HCT116 (cell line): ENCODE results near the gene SNTB2. TPM values are rescaled to one million over a fixed set of nuclear protein-coding genes. Genes with fewer than 3 reads are reported as not detected.

Experiments
- ATAC-seq: fragments of 200-7000 bp; cut with Tn5 transposase; 2 replicates; pipeline ENCODE4 v1.9.1; 2020; ENCODE audit warnings: mild to moderate bottlenecking, moderate library complexity
- BruUV-seq: library from RNA; stranded (reverse); fragments of 400-500 nt; replicated peaks from 2 replicates; lab custom pipeline; 2021; lab: Mats Ljungman, UMichigan
- CTCF ChIA-PET: fragments of 300-600 bp; sonication (Branson Sonifier 250); formaldehyde crosslinking; loops from one replicate; lab custom pipeline; 2021; ENCODE audit warnings: antibody characterized with exemption; lab: Charles Lee
- POLR2A ChIA-PET: fragments of 300-600, 350-600 bp; sonication (Branson Sonifier 250); formaldehyde crosslinking; loops from one replicate; lab custom pipeline; 2021; ENCODE audit warnings: antibody characterized with exemption; lab: Charles Lee
- RAD21 ChIA-PET, 2 experiments: fragments of 300-600 bp; sonication (Branson Sonifier 250); formaldehyde crosslinking; loops; one replicate each; lab custom pipeline; 2023; ENCODE audit warnings: low total read pairs in 2 of 2; ENCODE audit not compliant: uncharacterized antibody in 2 of 2, unreplicated experiment in 2 of 2, low non-redundant PET in 1 of 2; lab: Charles Lee
- DNase-seq: peaks from one replicate; pipeline ENCODE4 v3.0.0-alpha.2; 2010; ENCODE audit warnings: low read depth, low spot score
- H2AFZ ChIP-seq: fragments of 200-600 bp; shearing (Covaris generic), sonication (generic); 2 replicates; pipeline ENCODE4 v1.6.1; 2017; ENCODE audit warnings: low read depth, mixed run types, mixed read lengths, antibody characterized with exemption, low read length; ENCODE audit not compliant: poor library complexity, severe bottlenecking
- H3K27ac ChIP-seq: 2 replicates; pipeline ENCODE4 v1.5.1; 2012; ENCODE audit warnings: low read depth, low read length
- H3K27me3 ChIP-seq: fragments of 200-600 bp; sonication (generic); 2 replicates; pipeline ENCODE4 v1.6.1; 2016; ENCODE audit warnings: mixed run types, low read length, mixed read lengths; ENCODE audit not compliant: insufficient read depth
- H3K36me3 ChIP-seq, 2 experiments: fragments of 200-500 bp in 1 of 2; fragments of 200-600 bp in 1 of 2; sonication (Bioruptor generic) in 1 of 2; sonication (generic) in 1 of 2; 2 replicates each; pipeline versions ENCODE4 v1.5.1 to v1.6.1; 2014 to 2016; ENCODE audit warnings: low read length in 2 of 2, inconsistent platforms in 1 of 2, mixed read lengths in 1 of 2, mixed run types in 1 of 2; ENCODE audit not compliant: insufficient read depth in 2 of 2, control insufficient read depth in 1 of 2
- H3K4me1 ChIP-seq, 2 experiments: fragments of 200-600 bp in 1 of 2; sonication (generic) in 1 of 2; 2 replicates each; pipeline versions ENCODE4 v1.5.1 to v1.6.1; 2012 to 2017; ENCODE audit warnings: low read length in 2 of 2, inconsistent platforms in 1 of 2, mild to moderate bottlenecking in 1 of 2, mixed read lengths in 1 of 2, mixed run types in 1 of 2, moderate library complexity in 1 of 2; ENCODE audit not compliant: insufficient read depth in 2 of 2, control insufficient read depth in 1 of 2
- H3K4me2 ChIP-seq: fragments of 200-600 bp; sonication (generic); 2 replicates; pipeline ENCODE4 v1.6.1; 2017; ENCODE audit warnings: mixed run types, low read length, mixed read lengths
- H3K4me3 ChIP-seq, 2 experiments: fragments of 200-600 bp in 1 of 2; sonication (generic) in 1 of 2; replicated peaks in 1 of 2; 2 replicates each; pipeline ENCODE4 v1.5.1; 2011 to 2016; ENCODE audit warnings: low read length in 2 of 2, control low read depth in 1 of 2, low read depth in 1 of 2, mild to moderate bottlenecking in 1 of 2, mixed read lengths in 1 of 2, mixed run types in 1 of 2
- H3K79me2 ChIP-seq: fragments of 200-600 bp; sonication (generic); 2 replicates; pipeline ENCODE4 v1.6.1; 2017; ENCODE audit warnings: mild to moderate bottlenecking, mixed run types, low read length, moderate library complexity, mixed read lengths; ENCODE audit not compliant: insufficient read depth
- H3K9ac ChIP-seq: fragments of 200-600 bp; sonication (generic); 2 replicates; pipeline ENCODE4 v1.6.1; 2016; ENCODE audit warnings: low read length, mixed read lengths
- H3K9me2 ChIP-seq: fragments of 200-600 bp; sonication (generic), shearing (Covaris generic); 2 replicates; pipeline ENCODE4 v1.6.1; 2017; ENCODE audit warnings: mixed run types, mild to moderate bottlenecking, moderate library complexity; ENCODE audit not compliant: insufficient read depth
- H3K9me3 ChIP-seq, 2 experiments: fragments of 200-500 bp in 1 of 2; fragments of 200-600 bp in 1 of 2; sonication (Bioruptor generic) in 1 of 2; sonication (generic) in 1 of 2; 2 replicates each; pipeline ENCODE4 v1.6.1; 2014 to 2017; ENCODE audit warnings: low read length in 2 of 2, mixed read lengths in 2 of 2, inconsistent platforms in 1 of 2, low read depth in 1 of 2, mild to moderate bottlenecking in 1 of 2, mixed run types in 1 of 2, moderate library complexity in 1 of 2; ENCODE audit not compliant: control insufficient read depth in 1 of 2, insufficient read depth in 1 of 2
- H4K20me1 ChIP-seq: fragments of 200-600 bp; sonication (generic), shearing (Covaris generic); 2 replicates; pipeline ENCODE4 v1.6.1; 2017; ENCODE audit warnings: mixed run types, mild to moderate bottlenecking, moderate library complexity; ENCODE audit not compliant: insufficient read depth
- EGR1 ChIP-seq: IDR thresholded peaks from 2 replicates; pipeline ENCODE4 v1.6.1; 2012; ENCODE audit warnings: low read depth
- EZH2 ChIP-seq: fragments of 200-600 bp; sonication (generic); IDR thresholded peaks from 2 replicates; pipeline ENCODE4 v1.6.1; 2017; ENCODE audit warnings: antibody characterized with exemption, mixed run types
- JUND ChIP-seq: IDR thresholded peaks from 2 replicates; pipeline ENCODE4 v1.6.1; 2012
- POLR2A ChIP-seq: IDR thresholded peaks from 2 replicates; pipeline ENCODE4 v1.7.0; 2011; ENCODE audit warnings: borderline replicate concordance; ENCODE audit not compliant: insufficient read depth, insufficient read length; ENCODE audit errors: extremely low read depth
- RAD21 ChIP-seq: IDR thresholded peaks from 2 replicates; pipeline ENCODE4 v1.6.1; 2012; ENCODE audit warnings: low read depth, mild to moderate bottlenecking
- TCF7L2 ChIP-seq: IDR thresholded peaks from 2 replicates; pipeline ENCODE4 v1.7.0; 2011; ENCODE audit warnings: borderline replicate concordance, inconsistent platforms; ENCODE audit not compliant: insufficient read depth, insufficient read length; ENCODE audit errors: extremely low read depth
- ZFX ChIP-seq: fragments of 450-650 bp; IDR thresholded peaks from 2 replicates; pipeline ENCODE4 v1.6.1; 2017
- intact Hi-C: fragments of 100-400 bp; cut with micrococcal nuclease; formaldehyde crosslinking; loops from 2 replicates; pipeline ENCODE4 v1.10.0; 2022
- total RNA-seq: library from RNA; stranded (reverse); gene quantifications from one replicate; pipeline ENCODE4 v1.2.1, GENCODE V29; 2021; ENCODE audit not compliant: unreplicated experiment
- TF ChIP-seq, protein P1 (sequence below): IDR thresholded peaks from 2 replicates; pipeline ENCODE4 v1.6.1; 2012; ENCODE audit warnings: low read depth
- TF ChIP-seq, protein P2 (sequence below): IDR thresholded peaks from 2 replicates; pipeline ENCODE4 v1.6.1; 2012
- TF ChIP-seq, protein P3 (sequence below): IDR thresholded peaks from 2 replicates; pipeline ENCODE4 v1.6.1; 2012
- TF ChIP-seq, protein P4 (sequence below): IDR thresholded peaks from 2 replicates; pipeline ENCODE4 v1.6.1; 2011; ENCODE audit warnings: mild to moderate bottlenecking, low read length, moderate library complexity; ENCODE audit not compliant: insufficient replicate concordance; ENCODE audit errors: extremely low read depth

Gene SNTB2
- total RNA-seq, 1 experiment from 2014 or later = 38.1 TPM

DNA sequence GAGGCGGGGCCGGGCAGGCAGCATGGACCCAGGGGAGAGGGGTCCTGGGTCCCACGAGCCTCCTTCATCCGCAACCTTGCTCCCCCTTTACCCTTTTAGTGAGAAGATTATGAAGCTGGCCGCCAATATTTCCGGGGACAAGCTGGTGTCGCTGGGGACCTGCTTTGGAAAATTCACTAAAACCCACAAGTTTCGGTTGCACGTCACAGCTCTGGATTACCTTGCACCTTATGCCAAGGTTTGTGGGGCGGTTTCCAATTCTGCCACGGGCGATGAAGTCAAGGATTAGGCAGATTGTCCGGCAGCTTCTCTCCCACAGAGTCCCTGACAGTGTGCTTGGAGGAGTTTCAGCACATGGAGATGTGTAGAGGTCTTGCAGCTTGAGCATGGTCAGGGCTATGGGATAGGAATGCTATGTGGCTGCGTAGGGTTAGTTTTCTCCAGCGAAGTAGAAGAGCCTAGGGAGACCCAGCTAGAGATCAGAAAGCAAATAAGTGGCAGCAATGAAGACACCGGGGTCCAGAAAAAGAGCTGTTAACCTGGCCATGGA lies 153.2 kb downstream of the SNTB2 start (continued):
- TF ChIP-seq, protein P1, sequence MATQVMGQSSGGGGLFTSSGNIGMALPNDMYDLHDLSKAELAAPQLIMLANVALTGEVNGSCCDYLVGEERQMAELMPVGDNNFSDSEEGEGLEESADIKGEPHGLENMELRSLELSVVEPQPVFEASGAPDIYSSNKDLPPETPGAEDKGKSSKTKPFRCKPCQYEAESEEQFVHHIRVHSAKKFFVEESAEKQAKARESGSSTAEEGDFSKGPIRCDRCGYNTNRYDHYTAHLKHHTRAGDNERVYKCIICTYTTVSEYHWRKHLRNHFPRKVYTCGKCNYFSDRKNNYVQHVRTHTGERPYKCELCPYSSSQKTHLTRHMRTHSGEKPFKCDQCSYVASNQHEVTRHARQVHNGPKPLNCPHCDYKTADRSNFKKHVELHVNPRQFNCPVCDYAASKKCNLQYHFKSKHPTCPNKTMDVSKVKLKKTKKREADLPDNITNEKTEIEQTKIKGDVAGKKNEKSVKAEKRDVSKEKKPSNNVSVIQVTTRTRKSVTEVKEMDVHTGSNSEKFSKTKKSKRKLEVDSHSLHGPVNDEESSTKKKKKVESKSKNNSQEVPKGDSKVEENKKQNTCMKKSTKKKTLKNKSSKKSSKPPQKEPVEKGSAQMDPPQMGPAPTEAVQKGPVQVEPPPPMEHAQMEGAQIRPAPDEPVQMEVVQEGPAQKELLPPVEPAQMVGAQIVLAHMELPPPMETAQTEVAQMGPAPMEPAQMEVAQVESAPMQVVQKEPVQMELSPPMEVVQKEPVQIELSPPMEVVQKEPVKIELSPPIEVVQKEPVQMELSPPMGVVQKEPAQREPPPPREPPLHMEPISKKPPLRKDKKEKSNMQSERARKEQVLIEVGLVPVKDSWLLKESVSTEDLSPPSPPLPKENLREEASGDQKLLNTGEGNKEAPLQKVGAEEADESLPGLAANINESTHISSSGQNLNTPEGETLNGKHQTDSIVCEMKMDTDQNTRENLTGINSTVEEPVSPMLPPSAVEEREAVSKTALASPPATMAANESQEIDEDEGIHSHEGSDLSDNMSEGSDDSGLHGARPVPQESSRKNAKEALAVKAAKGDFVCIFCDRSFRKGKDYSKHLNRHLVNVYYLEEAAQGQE = no peak
- TF ChIP-seq ZFX (no peak), EGR1 (no peak), EZH2 (no peak)
- TF ChIP-seq, protein P2, sequence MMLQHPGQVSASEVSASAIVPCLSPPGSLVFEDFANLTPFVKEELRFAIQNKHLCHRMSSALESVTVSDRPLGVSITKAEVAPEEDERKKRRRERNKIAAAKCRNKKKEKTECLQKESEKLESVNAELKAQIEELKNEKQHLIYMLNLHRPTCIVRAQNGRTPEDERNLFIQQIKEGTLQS = no peak

DNA sequence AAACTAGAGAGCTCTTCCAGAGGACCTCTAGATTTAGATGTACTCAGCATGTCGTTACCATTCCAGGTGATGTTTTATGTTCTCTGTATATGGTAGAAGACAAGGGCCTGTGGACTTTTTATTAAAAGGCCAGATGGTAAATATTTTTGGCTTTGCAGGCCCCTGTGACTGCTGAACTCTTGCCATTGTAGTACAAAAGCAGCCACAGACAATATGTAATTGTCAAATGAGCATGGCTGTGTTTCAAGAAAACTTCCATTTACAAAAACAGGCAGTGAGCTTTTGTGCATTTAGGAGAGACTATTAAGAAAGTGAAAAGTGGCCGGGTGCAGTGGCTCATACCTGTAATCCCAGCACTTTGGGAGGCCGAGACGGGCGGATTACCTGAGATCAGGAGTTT lies 157.2 kb downstream of the SNTB2 start:
- ChIA-PET POLR2A (no interaction called here), RAD21 (no interaction called here), CTCF (no interaction called here)
- Histone ChIP-seq H3K9me2 (no peaks in the 10 kb centered on the region), H3K4me1 (peaks cover 5 to 22% of the 10 kb centered on the region in 2 experiments; a peak in 3 of 4 replicates), H3K79me2 (peaks cover 51% of the 10 kb centered on the region), H3K9me3 (no peaks in the 10 kb centered on the region), H2AFZ (no peak overlapping the region), H3K4me2 (no peak overlapping the region), H3K27ac (no peak overlapping the region), H4K20me1 (no peaks in the 10 kb centered on the region; the same call in 1 of the 2 replicates), H3K4me3 (no peak overlapping the region), H3K36me3 (peaks cover 10 to 35% of the 10 kb centered on the region in 2 experiments; a peak in 3 of 4 replicates), H3K27me3 (no peaks in the 10 kb centered on the region), H3K9ac (no peak overlapping the region)
- no peak for TF ChIP-seq TCF7L2
- no peak for TF ChIP-seq EGR1
- no peak for TF ChIP-seq RAD21
- no peak for TF ChIP-seq JUND
- TF ChIP-seq, protein P3, sequence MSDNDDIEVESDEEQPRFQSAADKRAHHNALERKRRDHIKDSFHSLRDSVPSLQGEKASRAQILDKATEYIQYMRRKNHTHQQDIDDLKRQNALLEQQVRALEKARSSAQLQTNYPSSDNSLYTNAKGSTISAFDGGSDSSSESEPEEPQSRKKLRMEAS = no peak
- TF ChIP-seq, protein P4, sequence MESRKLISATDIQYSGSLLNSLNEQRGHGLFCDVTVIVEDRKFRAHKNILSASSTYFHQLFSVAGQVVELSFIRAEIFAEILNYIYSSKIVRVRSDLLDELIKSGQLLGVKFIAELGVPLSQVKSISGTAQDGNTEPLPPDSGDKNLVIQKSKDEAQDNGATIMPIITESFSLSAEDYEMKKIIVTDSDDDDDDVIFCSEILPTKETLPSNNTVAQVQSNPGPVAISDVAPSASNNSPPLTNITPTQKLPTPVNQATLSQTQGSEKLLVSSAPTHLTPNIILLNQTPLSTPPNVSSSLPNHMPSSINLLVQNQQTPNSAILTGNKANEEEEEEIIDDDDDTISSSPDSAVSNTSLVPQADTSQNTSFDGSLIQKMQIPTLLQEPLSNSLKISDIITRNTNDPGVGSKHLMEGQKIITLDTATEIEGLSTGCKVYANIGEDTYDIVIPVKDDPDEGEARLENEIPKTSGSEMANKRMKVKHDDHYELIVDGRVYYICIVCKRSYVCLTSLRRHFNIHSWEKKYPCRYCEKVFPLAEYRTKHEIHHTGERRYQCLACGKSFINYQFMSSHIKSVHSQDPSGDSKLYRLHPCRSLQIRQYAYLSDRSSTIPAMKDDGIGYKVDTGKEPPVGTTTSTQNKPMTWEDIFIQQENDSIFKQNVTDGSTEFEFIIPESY = no peak
- TF ChIP-seq POLR2A = no peak
- ATAC-seq (no peak), DNase-seq (no peak)
- intact Hi-C loops = no loop called here
- no TSS peak for BruUV-seq
